Measurements from ENCODE around the gene HYAL3.

HYAL3 gene

GRCh38 chr3:50341996-50342650, 42.9 kb upstream of the HYAL3 start:
- DNase-seq (ENCODE audit: insufficient read length, low spot score) = no peak
- no peak for FAIRE-seq
- no peak for TF ChIP-seq CTCF (IDR thresholded peaks at IDR 0.05; ENCODE audit: insufficient read depth, missing control alignments)

- no peak for FAIRE-seq
- TF ChIP-seq CTCF (IDR thresholded peaks at IDR 0.05; ENCODE audit: insufficient read depth, missing control alignments) = no peak
Observed at GRCh38 chr3:50341537-50341936, 42.3 kb upstream of the HYAL3 start.

DNA sequence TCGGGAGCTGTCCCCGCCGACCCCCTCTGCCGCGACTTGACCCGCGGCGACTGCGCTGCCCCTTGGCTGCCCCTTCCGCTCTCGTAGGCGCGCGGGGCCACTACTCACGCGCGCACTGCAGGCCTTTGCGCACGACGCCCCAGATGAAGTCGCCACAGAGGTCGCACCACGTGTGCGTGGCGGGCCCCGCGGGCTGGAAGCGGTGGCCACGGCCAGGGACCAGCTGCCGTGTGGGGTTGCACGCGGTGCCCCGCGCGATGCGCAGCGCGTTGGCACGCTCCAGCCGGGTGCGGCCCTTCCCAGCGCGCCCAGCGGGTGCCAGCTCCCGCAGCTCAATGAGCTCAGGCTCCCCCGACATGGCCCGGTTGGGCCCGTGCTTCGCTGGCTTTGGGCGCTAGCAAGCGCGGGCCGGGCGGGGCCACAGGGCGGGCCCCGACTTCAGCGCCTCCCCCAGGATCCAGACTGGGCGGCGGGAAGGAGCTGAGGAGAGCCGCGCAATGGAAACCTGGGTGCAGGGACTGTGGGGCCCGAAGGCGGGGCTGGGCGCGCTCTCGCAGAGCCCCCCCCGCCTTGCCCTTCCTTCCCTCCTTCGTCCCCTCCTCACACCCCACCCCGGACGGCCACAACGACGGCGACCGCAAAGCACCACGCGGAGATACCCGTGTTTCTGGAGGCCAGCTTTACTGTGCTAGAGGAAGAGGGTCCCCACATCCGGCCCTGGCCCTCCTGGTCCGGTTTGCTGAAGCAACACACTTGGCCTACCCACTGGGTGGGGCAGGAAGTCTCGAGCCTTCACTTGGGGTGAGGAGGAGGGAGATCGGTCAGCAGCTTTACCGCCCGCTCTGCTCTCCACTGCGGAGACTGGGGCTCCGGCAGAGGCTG, 41.5 kb upstream of the HYAL3 start, which contains the start of gene RASSF1:
Gene RASSF1, minus strand, starts transcription at position 389 of the 882 bp plus-strand sequence. Its CDS starts 31 bp downstream, at position 358.
- FAIRE-seq (no peak), DNase-seq (ENCODE audit: insufficient read length, low spot score) (no peak)
- TF ChIP-seq CTCF (IDR thresholded peaks at IDR 0.05; ENCODE audit: insufficient read depth, missing control alignments) = no peak

More at GRCh38 chr3:50341537-50341936, 42.3 kb upstream of the HYAL3 start:
- no peak for DNase-seq (ENCODE audit: insufficient read length, low spot score)

DNA sequence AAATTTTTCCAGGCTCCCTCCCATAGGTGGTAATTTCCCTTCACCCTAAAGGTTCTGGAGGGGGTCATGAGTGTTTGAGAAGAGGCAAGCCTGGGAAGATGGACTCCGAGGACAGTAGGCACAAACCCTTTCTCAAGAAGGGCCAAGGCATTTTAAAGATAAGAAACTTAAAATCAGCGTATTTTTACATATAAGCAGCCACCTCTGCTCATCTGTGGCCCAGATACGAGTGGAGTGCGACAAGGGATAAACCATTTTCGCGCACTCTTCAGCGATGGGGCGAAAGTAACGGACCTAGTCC, 40.9 kb upstream of the HYAL3 start:
- FAIRE-seq = no peak
- DNase-seq (ENCODE audit: insufficient read length, low spot score) = no peak
- TF ChIP-seq CTCF (IDR thresholded peaks at IDR 0.05; ENCODE audit: insufficient read depth, missing control alignments) = no peak

- FAIRE-seq = no peak
Observed at GRCh38 chr3:50339485-50340146, 40.4 kb upstream of the HYAL3 start.

GRCh38 chr3:50338965-50339364, 39.8 kb upstream of the HYAL3 start:
- TF ChIP-seq CTCF (IDR thresholded peaks at IDR 0.05; ENCODE audit: insufficient read depth, missing control alignments) = no peak
- FAIRE-seq = no peak
- no peak for DNase-seq (ENCODE audit: insufficient read length, low spot score)

More at GRCh38 chr3:50339485-50340146, 40.4 kb upstream of the HYAL3 start:
- no peak for DNase-seq (ENCODE audit: insufficient read length, low spot score)
- no peak for TF ChIP-seq CTCF (IDR thresholded peaks at IDR 0.05; ENCODE audit: insufficient read depth, missing control alignments)
